GM19328 (cell line): ENCODE data around the gene FHOD3.

Source experiments
- ATAC-seq: cut with Tn5 transposase; IDR thresholded peaks from one replicate; pipeline ENCODE4 v1.9.1; 2021; ENCODE audit warnings: mild to moderate bottlenecking, moderate library complexity; ENCODE audit not compliant: unreplicated experiment

Gene FHOD3

DNA sequence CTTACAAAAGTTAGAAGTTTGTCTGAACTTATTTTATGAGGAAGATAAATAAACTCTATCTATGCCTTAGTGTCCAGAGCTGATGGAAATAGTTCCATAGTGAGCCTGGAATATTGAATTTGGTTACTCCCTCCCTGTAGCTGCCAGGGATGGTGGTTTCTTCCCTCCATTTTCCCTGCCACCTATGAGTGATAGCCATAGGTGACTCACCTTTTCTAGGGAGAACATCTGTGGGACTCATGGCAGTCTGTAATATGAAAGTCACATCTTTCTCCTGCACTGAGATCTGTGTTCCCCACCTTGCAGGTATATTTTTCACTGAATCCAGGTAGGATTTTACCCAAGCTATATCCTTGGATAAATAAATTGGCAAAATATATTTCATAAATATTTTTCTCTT lies 382.5 kb downstream of the FHOD3 start:
- ATAC-seq: no peak

DNA sequence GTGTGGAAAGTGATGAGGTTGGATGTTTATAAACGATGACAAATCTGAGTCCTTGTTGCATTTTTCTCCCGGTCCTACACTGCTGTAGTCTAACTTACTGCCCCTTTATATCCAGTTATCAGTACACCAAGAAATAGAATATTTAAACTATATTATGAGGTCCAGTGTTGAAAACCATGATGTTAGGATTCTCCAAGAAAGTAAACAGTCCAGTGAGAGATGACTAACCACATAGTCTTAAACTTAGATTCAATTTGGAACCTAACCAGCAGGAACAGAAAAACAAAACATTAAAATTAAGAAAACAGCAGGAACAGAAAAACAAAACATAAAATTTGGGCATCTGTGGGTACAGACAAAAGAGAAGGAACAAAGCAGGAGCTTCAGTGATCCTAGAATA lies 388.1 kb downstream of the FHOD3 start:
- ATAC-seq: no peak

DNA sequence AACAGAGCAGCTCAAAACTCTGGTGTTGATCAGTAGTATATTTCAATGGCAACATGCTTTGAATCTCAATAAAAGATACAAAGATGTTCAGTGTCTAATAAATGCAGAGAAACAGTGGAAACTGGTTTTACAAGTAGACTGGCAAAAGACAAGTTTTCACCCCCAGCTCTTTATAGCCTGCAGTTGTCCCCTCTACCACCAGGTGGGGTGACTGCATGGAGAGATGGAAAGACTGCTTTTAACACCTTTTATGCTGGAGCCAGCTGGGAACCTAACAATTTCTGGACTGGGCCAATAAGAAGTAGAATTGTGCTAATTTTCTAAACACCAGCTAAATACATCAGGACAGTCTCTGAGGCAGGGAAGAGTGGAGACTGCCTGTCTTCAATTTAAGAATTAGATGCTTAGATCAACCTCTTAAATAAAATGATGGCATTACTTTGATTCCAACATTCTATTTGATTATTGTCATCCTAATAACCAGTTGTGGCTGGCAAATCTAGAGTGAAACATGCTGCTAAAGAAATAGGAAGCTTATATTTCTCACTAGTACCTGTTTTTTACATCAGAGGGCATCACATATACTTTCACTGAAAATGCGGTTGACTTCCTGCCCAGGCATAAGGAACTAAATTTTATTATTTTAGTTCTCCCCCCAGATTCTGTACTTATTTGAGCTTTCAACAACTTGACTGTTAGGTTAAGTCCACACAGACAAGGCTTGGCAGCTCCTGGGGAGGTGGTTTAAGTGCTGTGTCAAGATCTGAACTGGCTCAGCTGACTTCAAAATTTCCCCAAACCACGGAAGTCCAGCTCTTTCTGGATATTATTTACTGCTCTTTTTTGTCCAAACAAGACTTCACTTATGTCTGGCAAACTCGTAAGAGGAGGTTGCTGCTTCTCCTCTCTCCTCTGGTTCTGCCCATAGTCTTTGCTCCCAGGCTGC lies 390.8 kb downstream of the FHOD3 start:
- ATAC-seq: no peak

DNA sequence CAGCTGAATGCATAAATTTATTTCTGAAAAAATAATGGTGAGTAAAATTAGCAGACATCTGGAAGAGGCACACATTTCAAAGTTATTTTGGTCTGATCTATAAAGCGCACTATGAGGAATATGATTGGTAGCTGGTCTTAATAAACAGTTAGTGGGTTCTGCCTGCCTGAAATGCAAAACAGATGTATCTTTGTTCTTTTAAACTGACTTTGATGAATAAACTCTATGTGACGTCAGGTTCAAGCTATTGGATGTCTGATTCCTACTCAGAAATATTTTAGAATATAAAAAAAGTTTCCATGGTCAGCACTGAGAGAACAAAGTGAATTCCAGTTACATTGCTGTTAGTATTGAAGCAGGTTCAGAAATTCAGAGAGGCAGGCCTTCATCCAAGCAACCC lies 394.9 kb downstream of the FHOD3 start:
- ATAC-seq: no peak

DNA sequence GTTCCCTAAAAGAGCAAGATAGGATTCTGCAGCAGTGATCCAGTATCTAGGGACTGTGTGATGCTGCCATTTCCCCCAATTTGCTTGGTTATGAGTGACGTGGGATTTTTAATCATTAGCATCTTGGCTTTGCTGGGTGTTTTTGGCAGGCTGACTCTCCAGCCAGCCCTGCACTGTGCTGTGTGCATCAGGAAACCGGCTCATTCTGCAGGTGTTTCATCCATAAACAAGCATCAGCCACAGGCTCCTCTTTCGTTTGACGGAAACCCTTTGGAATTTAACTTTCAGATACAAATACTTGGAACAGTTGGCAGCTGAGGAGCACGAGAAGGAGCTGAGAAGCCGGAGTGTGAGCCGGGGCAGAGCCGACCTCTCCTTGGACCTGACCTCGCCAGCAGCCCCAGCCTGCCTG lies 395.4 kb downstream of the FHOD3 start:
- ATAC-seq: no peak

DNA sequence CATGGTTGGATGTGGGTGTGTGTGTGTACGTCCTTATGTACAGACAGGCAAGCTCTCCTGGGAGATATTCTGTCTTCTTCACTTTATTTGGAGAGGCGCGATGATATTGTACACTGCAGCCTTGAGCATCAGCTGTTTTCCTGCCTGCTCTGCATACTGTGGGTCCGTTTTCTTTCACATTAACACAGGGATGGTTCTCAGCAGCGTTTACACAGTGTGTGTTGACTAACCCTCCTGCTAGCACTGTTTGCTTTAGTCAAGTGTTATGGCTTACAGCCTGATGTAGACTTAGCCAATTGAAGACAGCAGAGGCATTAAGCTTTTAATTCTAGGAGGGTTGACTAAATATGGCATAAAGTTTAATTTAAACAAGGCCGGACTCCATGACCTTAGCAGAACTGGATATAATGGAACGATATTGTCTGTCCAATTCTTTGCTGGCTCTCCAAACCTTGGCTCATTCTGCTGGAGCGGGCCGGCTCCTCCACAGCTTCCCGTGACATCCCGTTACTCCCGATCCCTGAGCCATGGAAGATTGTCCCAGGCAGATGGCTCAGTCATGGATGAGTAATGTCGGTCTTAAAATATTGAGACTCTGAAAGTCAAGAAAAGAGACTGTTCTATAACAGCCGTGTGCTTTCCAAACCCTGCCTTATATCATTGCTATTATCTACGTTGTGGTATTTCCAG lies 396.6 kb downstream of the FHOD3 start:
- ATAC-seq: no peak

DNA sequence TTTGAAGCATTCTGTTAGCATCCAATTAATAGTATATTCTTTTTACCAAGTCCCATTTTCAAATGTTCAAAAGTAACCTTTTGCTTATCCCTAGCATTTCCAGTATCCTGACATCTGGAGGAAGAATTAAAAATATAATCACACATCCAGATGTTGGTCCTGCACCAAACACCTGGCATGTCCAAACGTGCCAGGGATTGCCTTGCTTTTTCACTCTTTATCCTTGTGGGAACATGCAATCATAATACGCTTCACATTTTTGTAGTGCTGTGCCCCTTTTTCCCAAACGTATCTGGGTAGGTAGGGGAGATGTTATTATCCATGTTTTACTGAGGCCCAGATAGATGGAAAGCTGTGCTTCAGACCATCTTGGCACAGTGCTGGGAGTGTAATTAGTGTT lies 398.3 kb downstream of the FHOD3 start:
- ATAC-seq: no peak

DNA sequence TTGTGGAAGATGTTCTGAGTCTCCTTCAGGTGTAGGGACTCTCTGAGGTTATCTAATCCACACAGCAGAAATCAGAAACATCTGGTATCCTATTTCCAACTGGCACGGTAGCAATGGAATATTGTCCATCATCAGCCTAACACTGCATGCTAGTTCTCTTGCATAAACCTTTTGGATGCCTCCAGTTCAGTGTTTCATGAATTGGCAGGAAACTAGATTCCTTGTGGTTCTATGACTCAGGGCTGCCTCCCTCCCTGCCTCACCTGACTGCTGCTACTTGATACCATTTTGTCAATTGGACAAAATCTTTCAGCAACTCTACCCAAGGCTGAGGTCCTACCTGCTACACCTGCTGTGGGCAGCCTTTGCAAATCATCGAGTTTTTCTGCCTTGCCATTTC lies 400.4 kb downstream of the FHOD3 start:
- no peak for ATAC-seq

DNA sequence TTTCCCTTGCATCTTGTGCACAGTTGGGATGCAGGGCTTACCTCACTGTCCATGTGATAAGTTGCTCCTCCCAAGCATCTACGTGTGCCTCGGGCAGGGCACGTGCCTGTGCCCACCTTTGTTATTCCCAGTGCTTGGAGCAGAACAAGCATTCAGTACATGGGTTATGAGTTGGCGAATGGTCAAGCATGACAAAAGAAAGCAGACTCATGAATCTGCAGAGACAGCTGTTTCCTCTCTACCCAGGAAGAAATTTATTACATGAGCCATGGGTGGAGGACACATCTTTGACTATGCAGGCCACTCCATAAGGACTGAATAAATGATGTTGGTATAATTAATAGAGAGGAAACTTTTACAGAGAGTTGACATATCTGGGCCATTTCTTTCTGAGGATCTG lies 403.4 kb downstream of the FHOD3 start:
- no peak for ATAC-seq

DNA sequence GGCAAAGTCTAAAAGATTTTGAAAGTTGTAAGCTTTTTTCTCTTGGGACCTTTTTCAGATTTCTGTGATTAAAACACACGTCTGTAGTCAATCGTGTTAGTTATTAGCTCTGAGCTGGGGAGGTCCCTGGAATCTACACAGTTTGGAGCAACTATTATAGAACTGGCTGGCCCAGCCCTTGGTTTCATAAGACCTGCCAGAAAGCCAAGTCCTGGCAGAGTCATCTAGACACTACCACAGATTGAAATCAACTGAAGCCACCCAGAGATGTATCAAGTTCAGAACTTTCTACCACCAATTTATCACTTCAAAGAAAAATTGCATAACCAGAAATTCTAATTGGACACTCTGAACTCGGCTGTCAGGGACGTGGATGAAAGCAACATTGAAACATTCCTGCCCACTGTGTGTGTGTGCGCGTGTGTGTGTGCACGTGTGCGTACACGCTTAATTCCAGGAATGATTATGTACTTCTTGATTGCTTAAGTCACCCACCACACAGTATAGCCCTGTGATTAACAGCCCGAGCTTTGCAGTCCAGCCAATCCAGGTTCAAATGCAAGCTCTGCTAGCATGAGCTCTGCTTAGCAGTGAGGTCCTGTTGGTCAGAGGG lies 405.0 kb downstream of the FHOD3 start:
- ATAC-seq: no peak

DNA sequence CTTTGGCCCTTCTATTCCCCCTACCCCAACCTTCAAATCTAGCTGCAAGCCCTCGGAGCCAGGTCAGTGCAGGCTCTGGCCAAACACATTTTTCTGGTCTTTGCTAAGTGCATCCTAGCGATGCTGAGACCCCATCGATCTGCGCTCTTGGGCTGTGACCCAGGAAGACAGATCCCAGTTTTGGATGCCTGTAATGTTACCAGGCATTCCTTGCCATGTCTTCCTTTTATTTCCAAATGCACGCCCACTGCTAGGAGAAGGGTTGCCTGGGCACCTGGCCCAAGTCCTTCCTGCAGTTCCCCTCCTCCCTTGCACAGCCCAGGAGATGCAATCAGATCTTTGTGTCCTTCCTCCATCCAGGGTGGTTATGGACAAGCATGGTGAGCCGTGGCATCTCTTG lies 406.6 kb downstream of the FHOD3 start:
- ATAC-seq: no peak

DNA sequence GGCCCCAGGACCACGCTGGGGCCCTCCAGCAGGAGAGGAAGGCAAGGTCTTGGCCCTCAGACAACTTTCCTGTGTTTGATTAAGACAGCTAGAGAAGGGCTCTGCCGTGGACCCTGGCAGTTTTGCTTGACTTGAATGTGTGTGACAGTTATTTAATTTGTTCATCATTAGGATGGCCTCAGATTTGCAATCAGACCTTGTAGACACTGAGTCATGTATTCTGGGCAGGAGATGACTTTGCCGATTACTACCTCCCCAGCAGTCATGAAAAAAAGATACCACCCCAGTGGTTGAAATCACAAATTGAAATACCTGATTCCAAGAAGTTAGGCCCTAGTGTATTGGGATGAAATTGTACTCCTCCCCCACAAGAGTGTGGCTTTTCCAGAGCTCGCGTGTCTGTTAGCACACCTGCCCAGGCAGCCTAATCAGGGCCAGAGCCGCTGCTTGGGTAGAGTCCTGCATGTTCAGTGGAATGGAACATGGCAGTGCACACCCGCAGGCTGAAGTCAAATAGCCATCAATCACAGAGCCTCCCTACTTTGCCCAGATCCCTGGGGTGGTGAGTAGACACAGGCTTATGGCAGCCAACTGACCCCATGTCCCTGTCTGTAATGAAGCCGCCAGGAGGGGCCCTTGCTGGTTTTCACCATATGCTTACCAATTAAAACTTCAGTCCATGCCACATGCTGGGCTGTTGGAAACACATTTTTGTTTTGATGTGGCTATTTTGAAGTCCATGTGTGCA lies 408.8 kb downstream of the FHOD3 start:
- no peak for ATAC-seq

DNA sequence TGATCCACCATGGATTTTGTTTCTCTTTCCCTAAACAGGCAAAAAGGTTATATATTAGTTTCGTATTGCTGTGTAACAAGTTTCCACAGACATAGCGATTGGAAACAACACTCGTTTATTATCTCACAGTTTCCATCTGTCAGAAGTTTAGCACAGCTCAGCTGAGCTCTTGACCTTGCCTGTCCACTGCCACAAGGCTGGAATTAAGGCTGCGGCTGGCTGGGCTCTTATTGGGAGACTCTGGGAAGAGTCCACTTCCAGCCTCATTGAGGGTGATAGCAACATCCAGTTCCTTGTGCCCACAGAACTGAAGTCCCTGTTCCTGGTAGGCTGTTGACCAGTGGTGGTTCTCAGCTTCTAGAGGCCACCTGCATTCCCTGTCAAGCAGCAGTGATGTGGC lies 410.9 kb downstream of the FHOD3 start:
- no peak for ATAC-seq

DNA sequence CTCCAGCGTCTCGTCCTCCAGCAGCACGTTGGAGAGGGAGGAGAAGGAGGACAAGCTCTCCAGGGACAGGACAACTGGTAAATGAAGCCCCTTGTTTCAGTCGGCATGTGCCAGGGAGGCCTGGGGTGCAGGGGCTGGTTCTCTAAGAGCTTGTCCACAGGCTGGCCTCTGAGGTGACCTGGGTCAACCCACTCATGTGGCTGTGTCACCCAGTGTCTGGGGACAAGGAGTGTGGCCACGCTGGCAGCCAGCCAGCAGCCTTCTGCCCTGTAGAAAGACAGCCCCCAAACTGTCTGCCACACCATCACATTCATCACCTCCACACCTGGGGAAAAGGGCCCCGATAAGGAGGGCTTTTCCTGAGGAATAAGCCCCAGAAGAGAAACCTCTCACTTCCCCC lies 411.8 kb downstream of the FHOD3 start:
- ATAC-seq: no peak

DNA sequence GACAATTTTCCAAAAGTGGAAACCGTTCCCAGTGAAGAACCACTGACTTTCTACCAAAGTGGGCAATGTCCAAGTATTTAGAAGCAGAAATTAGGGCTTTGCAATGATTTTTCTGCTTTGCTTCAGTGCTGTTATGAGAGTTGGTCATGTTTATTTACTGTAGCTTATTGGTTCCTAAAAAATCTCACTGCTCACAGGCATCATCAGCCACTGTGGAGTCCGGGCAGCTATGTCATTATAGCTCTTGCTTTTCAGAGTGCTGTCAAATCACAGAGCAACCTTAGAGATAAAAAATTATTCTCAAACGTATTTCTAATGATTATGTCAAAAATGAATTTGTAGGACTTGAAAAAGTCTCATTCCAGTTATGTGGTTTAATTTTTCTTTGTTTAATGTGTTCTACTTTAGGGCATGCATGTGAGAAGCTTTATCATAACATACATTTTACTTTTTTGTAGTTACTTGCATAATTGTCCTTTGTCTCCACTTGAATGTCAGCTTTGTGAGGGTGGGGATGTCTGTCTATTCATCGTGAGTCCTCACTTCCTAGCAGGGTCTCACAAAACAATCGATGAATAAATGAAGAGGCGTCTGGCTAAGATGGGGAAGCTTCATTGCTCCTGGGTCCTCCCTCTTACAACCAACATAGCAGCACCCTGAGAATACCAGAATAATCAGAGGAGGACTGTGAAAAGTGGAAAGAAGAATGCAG lies 413.7 kb downstream of the FHOD3 start:
- no peak for ATAC-seq

DNA sequence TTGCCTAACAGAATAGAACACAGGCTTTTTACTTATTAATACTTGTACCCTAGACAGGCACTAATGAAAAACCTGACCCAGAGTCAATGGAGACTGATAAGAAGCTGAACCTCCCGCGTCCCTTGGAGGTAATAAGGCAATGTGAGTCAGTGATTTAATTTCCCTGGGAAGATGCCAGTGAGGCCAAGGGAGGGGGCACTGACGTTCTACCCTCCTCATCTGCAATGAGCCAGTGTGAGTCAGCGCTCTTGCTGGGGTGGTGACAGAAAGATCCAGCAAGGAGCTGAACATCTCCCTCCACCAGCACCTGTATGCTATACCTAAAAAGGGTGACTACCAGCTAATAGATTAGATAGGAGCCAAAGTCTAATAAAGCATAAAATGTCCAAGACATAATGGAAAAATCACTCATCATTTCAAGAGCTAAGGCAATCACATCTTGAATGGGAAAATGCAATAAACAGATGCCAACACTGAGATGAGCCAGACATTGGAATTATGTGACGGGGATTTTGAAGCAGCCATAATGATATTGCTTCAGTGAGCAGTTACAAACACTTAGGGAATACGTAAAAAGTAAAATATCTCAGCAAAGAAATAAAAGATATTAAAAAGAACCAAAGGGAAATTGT lies 414.4 kb downstream of the FHOD3 start:
- ATAC-seq: no peak

DNA sequence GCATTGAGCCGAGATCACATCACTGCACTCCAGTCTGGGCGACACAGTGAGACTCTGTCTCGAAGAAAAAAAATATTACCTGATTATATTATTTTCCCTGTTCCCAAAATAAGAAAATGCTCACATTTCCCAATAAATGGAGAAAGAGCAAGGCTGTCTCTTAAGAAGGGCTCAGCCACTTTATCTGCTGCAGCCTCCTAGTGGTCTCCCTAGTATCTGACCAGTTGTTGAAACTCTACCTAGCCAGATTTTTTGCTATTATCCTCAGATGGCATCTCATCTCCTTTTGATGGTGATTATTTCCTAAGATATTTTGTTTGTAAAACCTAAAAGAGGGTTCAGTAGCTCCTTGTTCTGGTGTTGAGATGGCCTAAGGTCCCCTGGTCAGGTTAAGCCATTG lies 417.0 kb downstream of the FHOD3 start:
- no peak for ATAC-seq

DNA sequence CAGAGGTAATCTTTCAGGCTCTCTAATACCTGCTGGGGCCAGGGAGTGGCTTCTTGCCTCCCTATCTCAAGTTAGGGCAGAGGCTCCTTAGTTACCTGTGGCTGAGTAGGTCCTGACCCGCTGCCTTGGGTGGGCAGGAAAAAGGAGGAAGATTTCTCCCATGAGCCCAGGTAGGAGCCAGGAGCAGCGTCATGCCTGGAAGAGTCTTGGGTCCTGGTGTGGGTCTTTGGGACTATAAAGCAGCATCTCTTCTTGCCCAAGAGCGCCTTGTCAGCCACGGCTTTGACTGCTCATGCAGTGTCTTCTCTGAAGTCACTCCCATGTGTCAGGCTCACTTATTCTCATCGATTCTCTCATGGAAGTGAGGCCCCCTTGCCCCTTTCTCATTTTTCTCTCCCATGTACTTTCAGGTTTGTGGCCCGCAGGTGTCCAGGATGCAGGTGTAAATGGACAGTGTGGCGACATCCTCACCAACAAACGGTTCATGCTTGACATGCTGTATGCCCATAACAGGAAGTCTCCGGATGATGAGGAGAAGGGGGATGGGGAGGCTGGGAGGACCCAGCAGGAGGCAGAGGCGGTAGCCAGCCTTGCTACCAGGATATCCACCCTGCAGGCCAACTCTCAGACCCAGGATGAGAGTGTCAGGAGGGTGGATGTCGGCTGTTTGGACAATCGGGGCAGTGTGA lies 420.1 kb downstream of the FHOD3 start:
- ATAC-seq: no peak

DNA sequence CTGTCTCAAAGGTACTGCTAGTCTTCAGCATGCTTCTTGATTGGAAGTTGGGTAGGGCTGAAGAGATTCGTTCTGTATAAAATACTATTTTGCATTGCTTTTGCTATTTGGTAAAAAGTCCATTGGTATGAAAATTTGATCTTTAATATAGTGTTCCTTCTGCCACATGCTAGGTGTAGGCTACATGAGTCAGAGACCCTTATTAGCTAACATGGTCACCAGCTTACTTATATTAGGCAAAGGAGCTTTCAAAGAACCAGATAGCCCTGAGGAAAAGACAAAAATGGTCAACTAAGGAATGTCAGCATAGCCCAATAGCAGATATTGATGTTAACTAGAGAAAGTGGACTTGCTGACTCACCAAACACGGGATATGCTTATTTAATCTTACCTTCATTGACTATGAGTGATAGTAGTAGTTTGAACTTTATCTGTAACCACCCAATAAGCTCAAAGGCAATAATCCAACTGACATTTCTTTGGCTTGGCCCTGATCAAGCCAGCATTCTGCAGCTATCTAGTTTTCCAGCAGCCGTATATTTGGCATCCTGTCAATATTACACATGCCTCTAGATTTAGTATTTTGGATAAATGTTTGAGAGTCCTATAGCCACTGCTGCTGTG lies 421.3 kb downstream of the FHOD3 start:
- no peak for ATAC-seq
